Myocyte (in vitro differentiated cells): ENCODE results near the gene NIP7. TPM values are rescaled to one million over a fixed set of nuclear protein-coding genes. Genes with fewer than 3 reads are reported as not detected.

Experiments
- DNase-seq: peaks from one replicate; pipeline ENCODE4 v3.0.0-alpha.2; 2012; ENCODE audit warnings: low read depth
- total RNA-seq: library from RNA; depleted of rRNA; stranded (reverse); fragments of >200 nt; gene quantifications from 2 replicates; pipeline ENCODE4 v1.2.3, GENCODE V29; 2014

Gene NIP7
- total RNA-seq, 1 donor from 2014 or later: 20.5 TPM

DNA sequence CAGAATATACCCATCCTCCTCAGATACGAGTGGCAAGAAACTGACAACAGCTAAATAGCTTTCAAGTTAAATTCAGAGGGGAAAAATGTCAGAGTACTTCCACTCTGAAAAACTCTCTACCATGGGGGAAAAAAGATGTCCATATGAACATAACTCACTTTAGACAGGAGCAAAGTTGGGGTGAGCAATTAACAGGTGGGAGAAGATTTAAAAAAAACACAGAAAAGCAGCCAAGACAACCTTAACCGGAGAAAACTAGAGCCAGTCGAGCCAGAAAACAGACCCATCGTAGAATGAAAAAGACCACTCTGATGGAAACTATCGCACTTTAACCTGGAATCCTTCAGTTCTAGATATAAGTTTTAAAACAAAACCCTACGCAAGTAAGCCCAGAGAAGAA is 45.4 kb downstream of the NIP7 start:
- no peak for DNase-seq

GRCh38 chr16:69386596-69386995 is 47.0 kb downstream of the NIP7 start:
- DNase-seq: no peak

Other genes with a start within 250 kb of the NIP7 start
- gene HAS3, start 234.1 kb upstream of the NIP7 start, total RNA-seq: 0.08 TPM in 1 of 2 replicates, not detected in the other
- gene CHTF8, start 207.2 kb upstream of the NIP7 start, total RNA-seq: 35.5 and 36.6 TPM in 2 replicates
- 16.1 and 18.1 TPM in 2 replicates for gene UTP4, start 207.1 kb upstream of the NIP7 start, total RNA-seq
- 21.3 and 28.9 TPM in 2 replicates for gene SNTB2, start 152.6 kb upstream of the NIP7 start, total RNA-seq
- 32.8 and 33.7 TPM in 2 replicates for gene VPS4A, start 28.4 kb upstream of the NIP7 start, total RNA-seq
- gene PDF, start 9.2 kb upstream of the NIP7 start, total RNA-seq: 34.2 and 53.8 TPM in 2 replicates
- gene COG8, start 208 bp upstream of the NIP7 start, total RNA-seq: 55.0 and 68.6 TPM in 2 replicates
- gene TMED6, start 12.0 kb downstream of the NIP7 start, total RNA-seq: 0.36 TPM in 1 of 2 replicates, not detected in the other
- 15.6 and 18.0 TPM in 2 replicates for gene TERF2, start 46.2 kb downstream of the NIP7 start, total RNA-seq
- 88.6 and 220 TPM in 2 replicates for gene CYB5B, start 84.8 kb downstream of the NIP7 start, total RNA-seq
- 23.6 and 35.2 TPM in 2 replicates for gene NFAT5, start 226.2 kb downstream of the NIP7 start, total RNA-seq